Fibroblast of skin of left biceps (primary cell): ENCODE measurements around the gene EVA1A.
"Not testable (repeated sequence)": the region's sequence is repeated elsewhere in the genome, so short reads cannot be mapped to it uniquely, and the experiment has no call there.

Experiments
- DNase-seq, 2 experiments: peaks; one replicate each; pipeline ENCODE4 v3.0.0-alpha.2; 2013; ENCODE audit warnings: low read depth in 2 of 2

Gene EVA1A

GRCh38 chr2:75483878-75484277 lies 76.9 kb downstream of the EVA1A start:
- no peak for DNase-seq

- no peak for DNase-seq
Measured at GRCh38 chr2:75482398-75482797, 78.3 kb downstream of the EVA1A start.

- no peak for DNase-seq
Measured at GRCh38 chr2:75480971-75481836, 79.5 kb downstream of the EVA1A start.

GRCh38 chr2:75477696-75478095 lies 83.0 kb downstream of the EVA1A start:
- not testable (repeated sequence) for DNase-seq

GRCh38 chr2:75476761-75477160 lies 84.0 kb downstream of the EVA1A start:
- DNase-seq: peak; percentile 42 to 44

GRCh38 chr2:75475976-75476375 lies 84.8 kb downstream of the EVA1A start:
- DNase-seq: no peak

- DNase-seq: no peak
Measured at GRCh38 chr2:75475049-75475448, 85.7 kb downstream of the EVA1A start.

- no peak for DNase-seq
Measured at GRCh38 chr2:75474115-75474514, 86.6 kb downstream of the EVA1A start.

GRCh38 chr2:75466708-75467311 lies 93.9 kb downstream of the EVA1A start:
- DNase-seq: no peak

- no peak for DNase-seq
Measured at GRCh38 chr2:75465317-75465984, 95.3 kb downstream of the EVA1A start.

- DNase-seq: no peak
Measured at GRCh38 chr2:75464348-75464946, 96.3 kb downstream of the EVA1A start.

- DNase-seq: no peak
Measured at GRCh38 chr2:75462721-75463120, 98.0 kb downstream of the EVA1A start.

- no peak for DNase-seq
Measured at GRCh38 chr2:75462206-75462605, 98.5 kb downstream of the EVA1A start.

GRCh38 chr2:75460630-75461029 lies 100.1 kb downstream of the EVA1A start:
- DNase-seq: no peak

GRCh38 chr2:75459565-75460310 lies 101.0 kb downstream of the EVA1A start:
- peak; percentile 48 for DNase-seq

- DNase-seq: no peak
Measured at GRCh38 chr2:75458201-75458600, 102.5 kb downstream of the EVA1A start.

GRCh38 chr2:75456825-75457224 lies 103.9 kb downstream of the EVA1A start:
- no peak for DNase-seq

- no peak for DNase-seq
Measured at GRCh38 chr2:75456111-75456510, 104.6 kb downstream of the EVA1A start.

GRCh38 chr2:75454241-75454620 lies 106.5 kb downstream of the EVA1A start:
- no peak for DNase-seq

- no peak for DNase-seq
Measured at GRCh38 chr2:75453384-75454240, 107.1 kb downstream of the EVA1A start.

GRCh38 chr2:75450068-75450467 lies 110.7 kb downstream of the EVA1A start:
- no peak for DNase-seq
